SK-MEL-5 (cell line): ENCODE results near the gene PRAMEF14. TPM values are rescaled to one million over a fixed set of nuclear protein-coding genes. Genes with fewer than 3 reads are reported as not detected.
A peak's percentile ranks its signal among the peaks of the same experiment; 100 is the strongest.
"Not testable (repeated sequence)": the region's sequence is repeated elsewhere in the genome, so short reads cannot be mapped to it uniquely, and the experiment has no call there.

ENCODE experiments used
- DNase-seq: peaks from one replicate; pipeline ENCODE4 v3.0.0-alpha.2; 2016; ENCODE audit warnings: low read depth, low spot score
- in situ Hi-C: cut with HindIII; loops from 2 replicates; pipeline ENCODE4 v1.10.0; 2016; ENCODE audit warnings: low sequenced_read_pairs, high pct_unique_total_duplicates, low pct_unique_long_range_greater_than_20kb
- polyA plus RNA-seq, 2 experiments: library from polyadenylated mRNA; depleted of rRNA; stranded (reverse); fragments of >200 nt; gene quantifications; 2 replicates each; pipeline ENCODE4 v1.2.3, GENCODE V29; 2015
- total RNA-seq: library from RNA; depleted of rRNA; stranded (reverse); fragments of >200 nt; shearing (Covaris generic); gene quantifications from 2 replicates; pipeline ENCODE4 v1.2.3, GENCODE V29; 2014; rRNA removed

Gene PRAMEF14, protein sequence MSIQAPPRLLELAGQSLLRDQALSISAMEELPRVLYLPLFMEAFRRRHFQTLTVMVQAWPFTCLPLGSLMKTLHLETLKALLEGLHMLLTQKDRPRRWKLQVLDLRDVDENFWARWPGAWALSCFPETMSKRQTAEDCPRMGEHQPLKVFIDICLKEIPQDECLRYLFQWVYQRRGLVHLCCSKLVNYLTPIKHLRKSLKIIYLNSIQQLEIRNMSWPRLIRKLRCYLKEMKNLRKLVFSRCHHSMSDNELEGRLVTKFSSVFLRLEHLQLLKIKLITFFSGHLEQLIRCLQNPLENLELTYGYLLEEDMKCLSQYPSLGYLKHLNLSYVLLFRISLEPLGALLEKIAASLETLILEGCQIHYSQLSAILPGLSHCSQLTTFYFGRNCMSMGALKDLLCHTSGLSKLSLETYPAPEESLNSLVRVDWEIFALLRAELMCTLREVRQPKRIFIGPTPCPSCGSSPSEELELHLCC
- not detected in 2 replicates for total RNA-seq
- not detected in 2 replicates for polyA plus RNA-seq (2015; cell fraction: cytosol; rRNA removed)
- not detected in 2 replicates for polyA plus RNA-seq (2015; cell fraction: nucleus; rRNA removed)

DNA sequence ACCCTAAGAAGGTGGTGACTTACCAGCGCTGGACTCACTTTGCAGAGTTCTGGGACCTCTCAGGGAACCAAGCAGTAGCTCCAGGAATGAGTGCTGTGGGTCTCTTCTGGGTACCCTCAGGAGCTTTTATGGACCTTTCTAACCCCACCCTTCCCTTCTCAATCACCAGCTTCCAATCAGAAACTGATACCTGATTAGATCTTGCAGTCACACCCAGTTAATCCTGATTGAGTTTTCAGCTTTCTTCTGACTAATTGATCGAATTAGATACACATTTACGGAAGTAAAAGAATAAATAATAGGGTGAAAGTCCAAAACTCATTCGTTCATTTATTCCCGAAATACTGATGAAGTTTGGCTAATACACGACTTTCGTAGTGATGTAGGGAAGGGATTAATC is at the start of gene PRAMEF14:
TSS of gene PRAMEF14 (minus strand) at position 101 of the 400 bp plus-strand sequence. CDS start 1,820 bp downstream, outside the sequence.
- in situ Hi-C loops, DNase-seq: not testable (repeated sequence)

DNA sequence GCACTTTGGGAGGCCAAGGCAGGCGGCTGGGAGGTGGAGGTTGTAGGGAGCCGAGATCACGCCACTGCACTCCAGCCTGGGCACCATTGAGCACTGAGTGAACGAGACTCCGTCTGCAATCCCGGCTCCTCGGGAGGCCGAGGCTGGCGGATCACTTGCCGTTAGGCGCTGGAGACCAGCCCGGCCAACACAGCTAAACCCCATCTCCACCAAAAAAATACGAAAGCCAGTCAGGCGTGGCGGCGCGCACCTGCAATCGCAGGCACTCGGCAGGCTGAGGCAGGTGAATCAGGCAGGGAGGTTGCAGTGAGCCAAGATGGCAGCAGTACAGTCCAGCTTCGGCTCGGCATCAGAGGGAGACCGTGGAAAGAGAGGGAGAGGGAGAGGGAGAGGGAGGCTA is 48.4 kb upstream of the PRAMEF14 start:
- DNase-seq, in situ Hi-C loops: not testable (repeated sequence)

DNA sequence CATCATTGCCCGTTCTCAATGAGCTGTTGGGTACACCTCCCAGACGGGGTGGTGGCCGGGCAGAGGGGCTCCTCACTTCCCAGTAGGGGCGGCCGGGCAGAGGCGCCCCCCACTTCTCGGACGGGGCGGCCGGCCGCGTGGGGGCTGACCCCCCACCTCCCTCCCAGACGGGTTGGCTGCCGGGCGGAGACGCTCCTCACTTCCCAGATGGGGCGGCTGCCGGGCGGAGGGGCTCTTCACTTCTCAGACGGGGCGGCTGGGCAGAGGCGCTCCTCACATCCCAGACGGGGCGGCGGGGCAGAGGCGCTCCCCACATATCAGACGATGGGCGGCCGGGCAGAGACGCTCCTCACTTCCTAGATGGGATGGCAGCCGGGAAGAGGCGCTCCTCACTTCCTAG is 47.8 kb upstream of the PRAMEF14 start:
- in situ Hi-C loops = not testable (repeated sequence)

DNA sequence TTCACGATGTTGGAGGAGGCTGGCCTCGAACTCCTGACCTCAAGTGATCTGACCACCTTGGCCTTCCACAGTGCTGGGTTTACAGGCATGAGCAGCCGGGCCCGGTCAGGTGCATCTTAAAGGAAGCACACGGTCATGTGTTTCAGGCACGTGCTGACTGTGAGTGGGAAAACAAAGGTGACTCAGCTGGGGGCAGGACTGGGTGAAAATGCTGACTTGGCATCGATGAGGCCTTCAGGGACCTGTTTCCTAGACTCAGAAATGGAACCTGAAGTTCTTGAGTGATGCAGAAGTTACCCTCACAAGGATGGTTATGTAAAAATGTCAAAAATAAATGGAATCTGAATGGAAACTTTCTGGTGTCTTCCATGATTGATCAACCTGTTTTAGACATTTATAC is 46.1 kb upstream of the PRAMEF14 start:
- in situ Hi-C loops, DNase-seq: not testable (repeated sequence)

More for the DNA sequence above, 47.8 kb upstream of the PRAMEF14 start:
- not testable (repeated sequence) for DNase-seq

DNA sequence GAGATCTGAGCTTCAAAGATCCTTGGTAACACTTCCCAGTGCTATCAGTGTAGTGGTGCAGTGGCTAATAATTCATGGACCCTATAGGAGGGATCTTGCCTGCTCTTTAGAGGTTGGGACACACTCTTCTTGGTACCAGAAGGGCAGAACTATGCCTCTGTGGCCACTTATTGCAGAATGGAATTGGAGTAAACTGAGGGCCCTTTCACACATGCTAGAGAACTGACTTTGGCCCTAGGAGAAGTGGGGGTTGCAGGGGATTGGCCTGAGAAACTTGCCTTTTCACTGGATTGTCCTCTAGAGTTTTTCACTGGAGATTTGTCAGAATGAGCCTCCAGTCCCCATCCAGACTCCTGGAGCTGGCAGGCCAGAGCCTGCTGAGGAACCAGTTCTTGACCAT is 42.4 kb upstream of the PRAMEF14 start, which contains the start of gene PRAMEF17:
TSS of gene PRAMEF17 (plus strand) at position 301 of the 400 bp plus-strand sequence. CDS start at position 327, 26 bp downstream.
- in situ Hi-C loops, DNase-seq: not testable (repeated sequence)

DNA sequence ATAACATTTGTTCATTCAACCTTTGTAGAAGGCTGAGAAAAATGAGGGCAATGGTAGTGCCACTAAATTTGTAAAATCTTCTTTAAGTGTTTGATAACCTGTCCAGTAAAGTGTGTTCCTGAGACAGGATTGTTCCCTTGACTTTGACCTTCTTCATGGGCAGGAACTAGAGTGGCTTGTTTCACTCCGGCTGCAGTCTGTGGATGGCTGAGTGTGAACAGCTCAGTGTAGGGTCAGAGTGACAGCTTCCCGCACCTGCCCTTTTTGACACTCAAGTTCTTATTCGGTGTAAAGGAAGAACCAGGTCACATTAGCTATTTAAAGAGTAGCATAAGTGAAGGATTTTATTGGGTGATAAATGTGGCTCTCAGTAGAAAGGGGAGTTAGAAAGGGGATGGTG is 33.4 kb upstream of the PRAMEF14 start:
- DNase-seq, in situ Hi-C loops: not testable (repeated sequence)

DNA sequence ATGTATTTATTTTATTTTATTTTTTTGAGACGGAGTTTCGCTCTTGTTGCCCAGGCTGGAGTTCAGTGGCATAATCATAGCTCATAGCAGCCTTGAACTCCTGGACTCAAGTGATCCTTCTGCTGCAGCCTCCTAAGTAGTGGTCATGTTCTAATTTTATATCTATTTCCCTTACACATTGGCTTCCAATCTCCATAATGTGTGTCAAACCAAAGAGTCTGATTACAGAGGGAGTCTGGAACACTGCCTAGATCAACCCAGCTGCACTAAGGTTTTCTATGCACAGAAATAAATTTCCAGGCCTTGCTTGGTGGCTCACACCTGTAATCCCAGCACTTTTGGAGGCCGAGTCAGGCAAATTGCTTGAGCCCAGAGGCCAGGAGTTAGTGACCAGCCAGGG is 32.0 kb upstream of the PRAMEF14 start:
- in situ Hi-C loops = not testable (repeated sequence)

DNA sequence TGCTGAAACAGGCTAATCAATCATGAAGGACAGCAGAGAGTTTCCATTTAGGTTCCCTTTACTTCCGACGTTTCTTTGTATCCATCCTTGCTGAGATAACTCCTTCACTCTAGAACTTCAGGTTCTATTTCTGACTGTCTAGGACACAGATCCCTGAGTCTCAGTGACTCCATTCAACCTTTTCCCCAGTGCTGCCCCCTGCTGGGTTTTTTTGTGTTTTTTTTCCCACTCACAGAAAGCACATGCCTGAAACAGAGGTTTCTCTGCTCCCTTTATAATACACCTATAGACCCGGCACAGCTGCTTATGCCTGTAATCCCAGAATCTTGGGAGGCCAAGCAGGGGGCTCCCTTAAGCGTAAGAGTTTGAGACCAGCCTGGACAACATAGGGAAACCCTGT is 21.6 kb upstream of the PRAMEF14 start:
- in situ Hi-C loops = not testable (repeated sequence)
- DNase-seq = peak; percentile 72

More for the DNA sequence above, 32.0 kb upstream of the PRAMEF14 start:
- not testable (repeated sequence) for DNase-seq

DNA sequence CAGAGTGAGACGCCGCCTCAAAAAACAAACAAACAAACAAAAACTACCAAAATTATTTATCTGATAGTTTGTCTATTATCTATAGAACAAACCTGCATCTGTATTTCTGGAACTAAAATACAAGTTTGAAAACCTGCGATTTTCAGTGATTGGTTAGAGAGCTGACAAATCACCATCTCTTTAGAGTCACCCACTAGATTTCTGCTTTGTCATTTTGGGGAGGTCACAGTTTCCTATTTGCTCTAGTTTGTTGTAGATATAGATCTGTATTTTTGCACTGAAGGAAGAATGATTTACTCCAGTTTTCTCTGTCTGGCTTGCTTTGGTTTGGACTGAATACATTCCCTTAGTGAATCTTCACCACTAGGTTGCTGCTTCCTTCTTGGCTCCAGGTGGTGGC is 19.6 kb upstream of the PRAMEF14 start:
- in situ Hi-C loops, DNase-seq: not testable (repeated sequence)

DNA sequence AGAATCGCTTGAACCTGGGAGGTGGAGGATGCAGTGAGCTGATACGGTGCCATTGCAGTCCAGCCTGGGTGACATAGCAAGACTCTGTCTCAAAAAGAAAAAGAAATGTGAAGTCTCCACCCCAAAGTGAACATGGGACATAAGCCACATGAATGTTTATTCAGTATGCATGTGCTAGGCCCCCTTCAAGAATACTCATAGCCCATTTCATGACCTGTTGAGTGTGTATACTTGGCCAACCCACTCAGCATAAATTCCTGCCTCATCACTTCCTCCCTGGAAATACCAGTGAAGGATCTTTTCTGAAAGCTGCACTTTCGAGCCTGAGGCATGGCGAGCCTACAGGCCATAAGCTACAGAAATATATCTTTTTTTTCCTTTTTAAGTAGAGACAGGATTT is 18.0 kb upstream of the PRAMEF14 start:
- DNase-seq, in situ Hi-C loops: not testable (repeated sequence)

DNA sequence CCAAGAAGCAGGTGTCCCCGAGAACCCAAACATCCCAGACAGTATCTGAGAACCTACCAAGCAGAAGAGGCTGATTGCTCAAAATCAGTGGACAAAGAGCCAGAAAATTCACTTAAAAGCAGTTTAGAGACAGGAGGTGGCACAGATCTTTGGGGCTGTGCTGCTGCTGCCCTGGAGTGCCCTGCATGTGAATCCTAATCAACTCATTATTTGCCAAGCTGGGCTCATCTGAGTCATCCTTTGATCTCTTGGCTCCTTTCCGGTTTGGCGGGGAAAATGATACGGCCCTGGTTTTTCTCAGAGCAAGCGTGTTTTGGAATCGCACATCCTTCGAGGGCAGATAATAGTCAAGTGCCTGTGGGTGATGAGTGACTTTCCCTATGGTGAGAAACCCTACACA is 15.4 kb upstream of the PRAMEF14 start:
- in situ Hi-C loops, DNase-seq: not testable (repeated sequence)

DNA sequence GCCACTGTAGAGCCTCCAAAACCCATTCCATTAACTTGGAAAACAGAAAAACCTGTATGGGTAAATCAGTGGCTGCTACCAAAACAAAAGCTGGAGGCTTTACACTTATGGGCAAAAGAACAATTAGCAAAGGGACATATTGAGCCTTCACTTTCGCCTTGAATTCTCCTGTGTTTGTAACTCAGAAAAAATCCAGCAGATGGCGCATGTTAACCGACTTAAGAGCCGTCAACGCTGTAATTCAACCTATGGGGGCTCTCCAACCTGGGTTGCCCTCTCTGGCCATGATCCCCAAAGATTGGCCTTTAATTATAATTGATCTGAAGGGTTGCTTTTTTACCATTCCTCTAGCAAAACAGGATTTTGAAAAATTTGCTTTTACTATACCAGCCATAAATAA is 9.8 kb upstream of the PRAMEF14 start:
- DNase-seq = peak; percentile 74
- in situ Hi-C loops = not testable (repeated sequence)

DNA sequence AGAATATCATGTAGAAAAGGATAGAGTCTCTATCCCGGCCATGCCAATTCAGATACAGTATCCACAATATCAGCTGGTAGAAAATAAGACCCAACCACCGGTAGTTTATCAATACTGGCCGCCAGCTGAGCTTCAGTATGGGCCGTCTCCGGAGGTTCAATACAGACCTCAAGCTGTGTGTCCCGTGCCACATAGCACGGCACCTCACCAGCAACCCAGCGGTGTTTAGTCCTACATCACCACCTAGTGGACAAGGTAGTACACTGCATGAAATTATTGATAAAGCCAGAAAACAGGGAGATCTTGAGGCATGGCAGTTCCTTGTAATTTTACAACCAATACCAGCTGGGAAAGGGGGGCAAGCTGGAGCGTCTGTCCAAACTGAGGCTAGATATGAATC is 7.5 kb upstream of the PRAMEF14 start:
- DNase-seq, in situ Hi-C loops: not testable (repeated sequence)

DNA sequence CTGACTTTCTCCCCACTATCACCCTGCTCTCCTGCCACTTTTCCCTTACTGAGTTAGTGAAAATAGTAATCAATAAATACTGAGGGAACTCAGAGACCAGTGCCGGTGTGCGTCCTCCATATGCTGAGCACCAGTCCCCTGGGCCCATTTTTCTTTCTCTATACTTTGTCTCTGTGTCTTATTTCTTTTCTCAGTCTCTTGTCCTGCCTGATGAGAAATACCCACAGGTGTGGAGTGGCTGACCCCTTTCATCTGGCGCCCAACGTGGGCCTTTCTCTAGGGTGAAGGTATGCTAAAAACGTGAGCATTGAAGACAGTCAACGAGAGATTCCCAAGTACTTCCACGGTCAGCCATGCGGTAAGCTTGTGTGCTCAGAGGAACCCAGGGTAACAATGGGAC is 6.5 kb upstream of the PRAMEF14 start:
- DNase-seq, in situ Hi-C loops: not testable (repeated sequence)

DNA sequence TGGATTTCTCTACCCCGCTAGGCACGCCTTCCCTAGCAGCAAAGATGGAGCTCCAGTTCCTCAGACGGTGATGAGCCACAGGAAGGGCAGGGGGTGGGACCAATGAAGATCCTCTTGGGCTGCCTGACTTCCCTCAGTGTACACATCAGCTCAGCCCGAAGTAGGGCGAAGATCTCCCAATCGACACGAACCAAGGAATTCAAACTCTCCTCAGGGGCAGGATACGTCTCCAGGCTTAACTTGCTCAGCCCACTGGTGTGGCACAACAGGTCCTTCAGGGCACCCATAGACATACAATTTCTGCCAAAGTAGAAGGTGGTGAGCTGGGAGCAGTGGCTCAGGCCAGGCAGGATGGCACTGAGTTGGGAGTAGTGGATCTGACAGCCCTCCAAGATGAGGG is 4.4 kb downstream of the PRAMEF14 start:
- DNase-seq, in situ Hi-C loops: not testable (repeated sequence)

DNA sequence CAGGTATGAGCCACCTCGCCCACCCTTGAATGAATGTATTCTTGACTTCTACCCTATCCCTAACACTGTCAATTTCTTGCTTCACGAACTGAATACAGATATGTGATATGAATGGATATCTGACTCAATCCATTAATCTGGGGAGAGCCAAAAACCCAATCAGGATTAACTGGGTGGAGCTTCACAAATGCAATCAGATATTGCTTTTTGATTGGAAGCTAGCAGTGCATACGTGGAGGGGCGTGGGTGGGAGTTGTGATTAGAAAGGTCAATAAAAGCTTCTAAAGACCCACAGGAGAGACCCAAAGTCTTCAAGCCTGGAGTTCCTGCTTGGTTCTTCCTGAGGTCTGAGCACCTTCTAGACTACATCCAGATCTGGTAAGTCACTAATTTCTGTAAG is 31.7 kb downstream of the PRAMEF14 start, which contains the start of gene PRAMEF15:
TSS of gene PRAMEF15 (plus strand) at position 301 of the 400 bp plus-strand sequence. CDS start 2,827 bp downstream, outside the sequence.
- in situ Hi-C loops, DNase-seq: not testable (repeated sequence)

DNA sequence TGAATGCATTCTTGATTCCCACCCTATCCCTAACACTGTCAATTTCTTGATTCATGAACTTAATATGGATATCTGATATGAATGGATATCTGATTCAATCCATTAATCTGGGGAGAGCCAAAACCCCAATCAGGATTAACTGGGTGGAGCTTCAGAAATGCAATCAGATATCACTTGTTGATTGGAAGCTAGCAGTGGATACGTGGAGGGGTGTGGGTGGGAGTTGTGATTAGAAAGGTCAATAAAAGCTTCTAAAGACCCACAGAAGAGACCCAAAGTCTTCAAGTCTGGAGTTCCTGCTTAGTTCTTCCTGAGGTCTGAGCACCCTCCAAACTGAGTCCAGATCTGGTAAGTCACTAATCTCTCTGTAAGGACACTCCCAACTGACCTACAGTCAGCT is 43.7 kb downstream of the PRAMEF14 start, which contains the start of gene PRAMEF33:
TSS of gene PRAMEF33 (plus strand) at position 301 of the 400 bp plus-strand sequence. CDS start 2,416 bp downstream, outside the sequence.
- DNase-seq, in situ Hi-C loops: not testable (repeated sequence)

DNA sequence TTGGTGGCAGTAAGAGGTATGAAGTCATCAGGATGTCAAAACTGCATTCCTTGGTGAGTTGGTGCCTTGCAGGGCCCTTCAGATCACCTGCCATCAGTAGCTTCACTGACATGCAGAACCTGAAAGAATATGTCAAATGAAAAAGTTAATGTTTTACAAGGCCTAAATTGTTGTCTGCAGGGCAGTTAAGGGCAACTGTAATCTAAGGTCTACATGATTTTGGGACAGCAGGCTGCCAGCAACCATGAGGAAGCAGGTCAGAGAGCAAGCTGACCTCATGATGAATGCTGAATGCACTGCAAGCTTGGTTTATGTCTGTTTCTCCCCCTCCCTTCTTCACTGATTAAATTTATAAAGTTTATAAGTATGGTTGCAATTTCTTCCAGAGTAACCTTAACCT is 44.7 kb downstream of the PRAMEF14 start:
- DNase-seq, in situ Hi-C loops: not testable (repeated sequence)
